MM.1S (cell line): ENCODE measurements around the gene CRYBA4.

ENCODE experiments used
- CTCF ChIP-seq: fragments of 300-600 bp; sonication (generic); IDR thresholded peaks from 2 replicates; pipeline ENCODE4 v1.5.1; 2016; ENCODE audit warnings: antibody characterized with exemption, low read length, mixed read lengths
- EZH2 ChIP-seq: fragments of 300-600 bp; sonication (generic); optimal IDR thresholded peaks from 2 replicates; pipeline ENCODE3; 2017; ENCODE audit warnings: low read depth, mild to moderate bottlenecking, antibody characterized with exemption, low read length, mixed read lengths

DNA sequence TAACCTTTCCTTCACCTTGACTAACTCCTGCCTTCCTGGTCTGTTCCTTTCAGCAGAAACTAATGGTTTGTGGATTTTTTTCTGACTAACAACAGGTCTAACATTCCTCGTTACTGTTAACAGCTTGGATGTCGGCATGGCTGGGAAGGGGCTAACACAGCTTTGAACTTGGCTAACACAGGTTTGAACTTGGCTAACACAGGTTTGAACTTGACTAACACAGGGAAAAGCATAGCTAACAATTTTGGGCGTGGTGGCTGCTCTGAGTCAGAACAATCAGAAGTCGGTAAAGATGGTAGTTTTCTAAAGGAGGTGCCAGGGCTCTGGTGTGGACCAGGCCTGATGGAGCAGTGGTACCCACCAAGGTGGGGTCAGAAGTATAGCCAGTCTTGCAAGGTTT is 51.7 kb downstream of the CRYBA4 start:
- TF ChIP-seq CTCF (no peak), EZH2 (no peak)
